ENCODE data around the gene OTOP1. TPM values are rescaled to one million over a fixed set of nuclear protein-coding genes. Genes with fewer than 3 reads are reported as not detected.
"Not testable (repeated sequence)": the region's sequence is repeated elsewhere in the genome, so short reads cannot be mapped to it uniquely, and the experiment has no call there.

Gene OTOP1
- total RNA-seq, 1 experiment from 2014 or later: not detected

DNA sequence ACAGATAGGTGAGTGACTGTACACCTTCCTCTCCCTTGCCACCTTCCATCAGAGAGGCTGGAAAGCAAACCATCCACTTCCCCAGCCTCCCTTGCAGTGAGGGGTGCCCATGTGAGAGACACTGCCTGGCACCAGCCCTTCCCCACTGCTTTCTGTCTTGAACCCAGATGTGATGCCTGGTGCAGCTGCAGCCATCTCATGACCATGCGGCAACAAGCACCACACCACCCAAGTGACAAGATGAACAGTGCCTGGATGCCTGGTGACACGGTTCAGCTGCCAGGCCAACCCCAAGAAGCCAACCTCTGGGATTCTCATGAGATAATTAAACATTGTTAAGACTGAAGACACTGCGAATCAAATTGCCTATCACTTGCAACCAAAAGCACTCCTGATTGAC is 31.4 kb downstream of the OTOP1 start:
- Mint-ChIP-seq H3K27me3 (ENCODE audit: low read depth) (peaks cover 23% of the 10 kb centered on the region), H3K4me1 (no peaks in the 10 kb centered on the region), H3K4me3 (no peak overlapping the region), H3K36me3 (ENCODE audit: insufficient read depth in 1 of 3, low read depth in 3 of 3) (no peaks in the 10 kb centered on the region), H3K9me3 (no peaks in the 10 kb centered on the region), H3K27ac (no peak overlapping the region)
- H3K4me1 ChIP-seq (ENCODE audit: insufficient read depth, low read length): no peaks in the 10 kb centered on the region
- no peak overlapping the region for H2BK12ac ChIP-seq (ENCODE audit: insufficient read length, low read depth, low read length)
- no peak overlapping the region for H3K27ac ChIP-seq (ENCODE audit: insufficient read length, low read depth, low read length)
- H3K9me3 ChIP-seq (ENCODE audit: control insufficient read depth, low read depth, low read length): no peaks in the 10 kb centered on the region
- no peaks in the 10 kb centered on the region for H3K27me3 ChIP-seq (ENCODE audit: insufficient read depth, low read length)
- no peak overlapping the region for H3K56ac ChIP-seq (ENCODE audit: insufficient read length, low read depth, low read length)
- H3K9ac ChIP-seq (ENCODE audit: extremely low read depth, insufficient read length, low read length): no peak overlapping the region
- H2BK15ac ChIP-seq (ENCODE audit: low read depth, low read length): no peak overlapping the region
- no peak overlapping the region for H2AK5ac ChIP-seq (ENCODE audit: insufficient read length, low read length)
- no peaks in the 10 kb centered on the region for H3K23me2 ChIP-seq (ENCODE audit: insufficient read length, low read depth, low read length, poor library complexity, severe bottlenecking)
- no peak for DNase-seq
- WGBS (ENCODE audit: extremely low coverage, insufficient read length, low lambda C conversion rate): no CpG with 5 or more reads among the region's 3 CpGs
- no peak overlapping the region for H3K23ac ChIP-seq (ENCODE audit: insufficient read length, low read depth, low read length)
- no peak overlapping the region for H3T11ph ChIP-seq (ENCODE audit: low read length)
- H4K20me1 ChIP-seq (ENCODE audit: control insufficient read depth, insufficient read depth, insufficient read length): no peaks in the 10 kb centered on the region
- no peak overlapping the region for H3K14ac ChIP-seq (ENCODE audit: insufficient read depth, low read length)
- H4K8ac ChIP-seq (replicated peaks; ENCODE audit: insufficient read length, low read depth, low read length): no peak overlapping the region
- H3K4me2 ChIP-seq (ENCODE audit: insufficient read depth, insufficient read length, low read length): no peak overlapping the region
- no peak overlapping the region for H2AFZ ChIP-seq (ENCODE audit: low read length)
- no peaks in the 10 kb centered on the region for H3K79me1 ChIP-seq (ENCODE audit: insufficient read depth, low read depth, low read length, poor library complexity, severe bottlenecking)
- H4K91ac ChIP-seq (ENCODE audit: insufficient read length, low read depth, low read length): no peak overlapping the region
- H2BK120ac ChIP-seq (ENCODE audit: low read depth, low read length, poor library complexity, severe bottlenecking): no peak overlapping the region
- H4K5ac ChIP-seq (ENCODE audit: insufficient read length, low read depth, low read length): no peak overlapping the region
- TF ChIP-seq, protein P1, sequence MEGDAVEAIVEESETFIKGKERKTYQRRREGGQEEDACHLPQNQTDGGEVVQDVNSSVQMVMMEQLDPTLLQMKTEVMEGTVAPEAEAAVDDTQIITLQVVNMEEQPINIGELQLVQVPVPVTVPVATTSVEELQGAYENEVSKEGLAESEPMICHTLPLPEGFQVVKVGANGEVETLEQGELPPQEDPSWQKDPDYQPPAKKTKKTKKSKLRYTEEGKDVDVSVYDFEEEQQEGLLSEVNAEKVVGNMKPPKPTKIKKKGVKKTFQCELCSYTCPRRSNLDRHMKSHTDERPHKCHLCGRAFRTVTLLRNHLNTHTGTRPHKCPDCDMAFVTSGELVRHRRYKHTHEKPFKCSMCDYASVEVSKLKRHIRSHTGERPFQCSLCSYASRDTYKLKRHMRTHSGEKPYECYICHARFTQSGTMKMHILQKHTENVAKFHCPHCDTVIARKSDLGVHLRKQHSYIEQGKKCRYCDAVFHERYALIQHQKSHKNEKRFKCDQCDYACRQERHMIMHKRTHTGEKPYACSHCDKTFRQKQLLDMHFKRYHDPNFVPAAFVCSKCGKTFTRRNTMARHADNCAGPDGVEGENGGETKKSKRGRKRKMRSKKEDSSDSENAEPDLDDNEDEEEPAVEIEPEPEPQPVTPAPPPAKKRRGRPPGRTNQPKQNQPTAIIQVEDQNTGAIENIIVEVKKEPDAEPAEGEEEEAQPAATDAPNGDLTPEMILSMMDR (conservative IDR thresholded peaks at IDR 0.05): no peak
- no peak overlapping the region for H2BK5ac ChIP-seq (ENCODE audit: insufficient read length, low read length)
- no peak overlapping the region for H3K18ac ChIP-seq (ENCODE audit: insufficient read length, low read depth, low read length)
- H3K4ac ChIP-seq (ENCODE audit: low read depth, low read length): no peak overlapping the region
- no peaks in the 10 kb centered on the region for H3K79me2 ChIP-seq (ENCODE audit: insufficient read depth, low read length)
- H2BK20ac ChIP-seq (ENCODE audit: low read depth, low read length, poor library complexity, severe bottlenecking): no peak overlapping the region

DNA sequence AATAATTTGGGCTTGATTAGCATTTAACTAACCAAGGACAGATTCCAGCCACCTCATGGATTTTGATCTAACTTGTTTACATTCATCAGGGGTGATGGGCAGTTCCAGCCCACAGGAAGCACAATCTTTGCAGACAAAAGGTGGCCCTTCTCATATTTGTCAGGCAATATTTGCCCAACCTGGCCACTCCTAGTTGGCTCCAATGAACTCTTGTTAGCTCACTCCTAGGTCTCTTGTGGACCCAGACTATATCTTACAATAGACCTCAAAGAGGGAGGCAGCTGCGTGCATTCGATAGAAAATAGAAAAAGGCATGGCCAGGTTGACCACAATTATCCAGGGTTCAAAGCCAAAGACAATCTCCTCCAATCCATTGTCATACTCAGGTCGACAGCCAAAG is 38.2 kb downstream of the OTOP1 start:
- not testable (repeated sequence) for H2BK20ac ChIP-seq (ENCODE audit: low read depth, low read length, poor library complexity, severe bottlenecking); H2BK120ac ChIP-seq (ENCODE audit: low read depth, low read length, poor library complexity, severe bottlenecking); H2AK5ac ChIP-seq (ENCODE audit: insufficient read length, low read length); H3K27me3 ChIP-seq (ENCODE audit: insufficient read depth, low read length); H2BK5ac ChIP-seq (ENCODE audit: insufficient read length, low read length); H3K36me3 Mint-ChIP-seq (ENCODE audit: insufficient read depth in 1 of 3, low read depth in 3 of 3); H3K79me2 ChIP-seq (ENCODE audit: insufficient read depth, low read length); H4K91ac ChIP-seq (ENCODE audit: insufficient read length, low read depth, low read length); H3K23me2 ChIP-seq (ENCODE audit: insufficient read length, low read depth, low read length, poor library complexity, severe bottlenecking); H3K4me1 Mint-ChIP-seq; H3K4me1 ChIP-seq (ENCODE audit: insufficient read depth, low read length); H3K27ac ChIP-seq (ENCODE audit: insufficient read length, low read depth, low read length); H3K9me3 Mint-ChIP-seq; H3K56ac ChIP-seq (ENCODE audit: insufficient read length, low read depth, low read length); H3K4me3 Mint-ChIP-seq; H3K9ac ChIP-seq (ENCODE audit: extremely low read depth, insufficient read length, low read length); H4K20me1 ChIP-seq (ENCODE audit: control insufficient read depth, insufficient read depth, insufficient read length); H3K18ac ChIP-seq (ENCODE audit: insufficient read length, low read depth, low read length); H3K14ac ChIP-seq (ENCODE audit: insufficient read depth, low read length); H3K9me3 ChIP-seq (ENCODE audit: control insufficient read depth, low read depth, low read length); H3K79me1 ChIP-seq (ENCODE audit: insufficient read depth, low read depth, low read length, poor library complexity, severe bottlenecking); H3K4me2 ChIP-seq (ENCODE audit: insufficient read depth, insufficient read length, low read length); H3K27ac Mint-ChIP-seq; H2BK15ac ChIP-seq (ENCODE audit: low read depth, low read length); H2AFZ ChIP-seq (ENCODE audit: low read length); H3K23ac ChIP-seq (ENCODE audit: insufficient read length, low read depth, low read length); H4K5ac ChIP-seq (ENCODE audit: insufficient read length, low read depth, low read length); H3K4ac ChIP-seq (ENCODE audit: low read depth, low read length); DNase-seq; H3T11ph ChIP-seq (ENCODE audit: low read length); H2BK12ac ChIP-seq (ENCODE audit: insufficient read length, low read depth, low read length); H4K8ac ChIP-seq (replicated peaks; ENCODE audit: insufficient read length, low read depth, low read length)
- peaks cover 29% of the 10 kb centered on the region for H3K27me3 Mint-ChIP-seq (ENCODE audit: low read depth)
- no CpG with 5 or more reads among the region's 3 CpGs for WGBS (ENCODE audit: extremely low coverage, insufficient read length, low lambda C conversion rate)
